Esophagus muscularis mucosa (tissue), 4 donors: ENCODE results near the gene DAPK2. TPM values are rescaled to one million over a fixed set of nuclear protein-coding genes. Genes with fewer than 3 reads are reported as not detected.

Experiments used
- DNase-seq: peaks from one replicate; pipeline ENCODE4 v3.0.0-alpha.2; 2017; ENCODE audit errors: extremely low spot score
- H3K27ac ChIP-seq, 4 donors: fragments of 200-600 bp; sonication (generic); replicated peaks in 1 of 4; 1 replicate in 3 of 4; 2 replicates in 1 of 4; pipeline ENCODE4 v1.5.1; 2016 to 2019; ENCODE audit warnings: mild to moderate bottlenecking in 1 of 4
- H3K27me3 ChIP-seq, 4 donors: fragments of 200-600 bp; sonication (generic); one replicate each; pipeline versions ENCODE4 v1.5.1 to v1.6.0; 2016 to 2019
- H3K36me3 ChIP-seq, 4 donors: fragments of 200-600 bp; sonication (generic); one replicate each; pipeline ENCODE4 v1.5.1; 2016 to 2019
- H3K4me1 ChIP-seq, 4 donors: fragments of 200-600 bp; sonication (generic); one replicate each; pipeline ENCODE4 v1.5.1; 2016 to 2019
- H3K4me3 ChIP-seq, 4 donors: fragments of 200-600 bp; sonication (generic); 1 replicate in 2 of 4; 2 replicates in 2 of 4; pipeline ENCODE4 v1.5.1; 2016 to 2019; ENCODE audit warnings: mild to moderate bottlenecking in 4 of 4, moderate library complexity in 1 of 4
- H3K9me3 ChIP-seq, 4 donors: fragments of 200-600 bp; sonication (generic); 1 replicate in 3 of 4; 2 replicates in 1 of 4; pipeline ENCODE4 v1.5.1; 2016 to 2019
- EP300 ChIP-seq: sonication (generic); formaldehyde crosslinking; IDR thresholded peaks from one replicate; pipeline ENCODE4 v1.6.1; 2017; ENCODE audit warnings: antibody characterized with exemption
- POLR2A ChIP-seq: fragments of 450-650 bp; IDR thresholded peaks from one replicate; pipeline ENCODE4 v1.6.1; 2017; ENCODE audit warnings: antibody characterized with exemption, moderate library complexity, mild to moderate bottlenecking, low read depth
- POLR2AphosphoS5 ChIP-seq, 2 donors: sonication (generic); formaldehyde crosslinking; IDR thresholded peaks; one replicate each; pipeline ENCODE4 v1.6.1; 2017; ENCODE audit warnings: antibody characterized with exemption in 2 of 2
- WGBS: methylation state at CpG from one replicate; pipeline ENCODE4 v1.1.5; 2018; 5-methylcytosine and 5-hydroxymethylcytosine counted together
- intact Hi-C: fragments of 100-400 bp; cut with DNase I; formaldehyde crosslinking; loops from one replicate; pipeline ENCODE4 v1.15.1; 2023
- total RNA-seq, 4 donors: library from RNA; depleted of rRNA; stranded (reverse); fragments of >200 nt; gene quantifications; one replicate each; pipeline versions ENCODE4 v1.1.0 to v1.2.1, GENCODE V29; 2016
- TF ChIP-seq, protein P1 (sequence below), 3 experiments: fragments of 200-600 bp in 2 of 3; fragments of 450-650 bp in 1 of 3; sonication (generic) in 2 of 3; IDR thresholded peaks; one replicate each; pipeline ENCODE4 v1.5.1; 2017 to 2019; ENCODE audit warnings: antibody characterized with exemption in 3 of 3, mild to moderate bottlenecking in 2 of 3, moderate library complexity in 1 of 3

The DAPK2 gene
- total RNA-seq, 4 donors from 2014 or later, result 1.5 to 11.2 (median 7.3) TPM

DNA sequence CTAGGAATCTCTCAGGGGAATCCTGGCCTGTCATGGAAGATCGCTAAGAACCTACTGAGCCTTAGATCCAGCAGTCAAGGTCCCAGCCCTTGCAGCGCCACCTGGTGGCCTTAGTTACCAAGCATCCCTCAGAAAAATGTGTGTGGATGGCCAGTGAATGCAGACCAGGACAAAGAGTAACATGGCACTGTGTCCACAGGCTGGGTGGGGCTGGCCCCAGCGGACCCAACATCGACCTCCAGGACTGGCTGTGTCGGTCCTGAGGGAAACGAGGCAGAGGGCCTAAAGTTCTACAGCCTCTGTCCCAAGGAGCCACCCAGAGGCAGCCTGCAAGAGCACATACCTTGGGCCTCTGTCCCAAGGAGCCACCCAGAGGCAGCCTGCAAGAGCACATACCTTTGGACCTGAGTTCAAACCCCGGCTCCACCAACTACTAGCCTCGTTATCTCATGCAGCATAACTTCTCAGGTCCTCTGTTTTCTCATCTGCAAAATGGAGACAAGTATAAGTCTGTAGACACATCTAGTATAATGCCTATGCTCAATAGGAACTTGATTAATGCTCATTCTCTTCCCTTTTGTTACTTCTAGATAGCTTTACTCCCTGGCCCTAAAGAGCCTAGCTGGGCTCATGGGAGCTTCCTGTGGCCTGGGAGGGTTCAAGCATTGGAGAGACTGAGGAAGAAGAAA is 155.1 kb downstream of the DAPK2 start:
- no peak overlapping the region for H3K4me3 ChIP-seq
- peaks cover 1 to 14% (median 11%) of the 10 kb centered on the region in 4 donors for H3K4me1 ChIP-seq
- no peaks in the 10 kb centered on the region for H3K27me3 ChIP-seq
- no peak overlapping the region for H3K27ac ChIP-seq
- WGBS, result 46% methylated on average over 7 of the region's 8 CpGs
- DNase-seq, result no peak
- no peaks in the 10 kb centered on the region for H3K9me3 ChIP-seq
- intact Hi-C loops, result loop anchor here (2.0 to 5.0 kb wide), 2 partner anchors 138 to 156 kb away; partner anchors contain the start of gene DAPK2
- no peaks in the 10 kb centered on the region for H3K36me3 ChIP-seq
- TF ChIP-seq, protein P1, sequence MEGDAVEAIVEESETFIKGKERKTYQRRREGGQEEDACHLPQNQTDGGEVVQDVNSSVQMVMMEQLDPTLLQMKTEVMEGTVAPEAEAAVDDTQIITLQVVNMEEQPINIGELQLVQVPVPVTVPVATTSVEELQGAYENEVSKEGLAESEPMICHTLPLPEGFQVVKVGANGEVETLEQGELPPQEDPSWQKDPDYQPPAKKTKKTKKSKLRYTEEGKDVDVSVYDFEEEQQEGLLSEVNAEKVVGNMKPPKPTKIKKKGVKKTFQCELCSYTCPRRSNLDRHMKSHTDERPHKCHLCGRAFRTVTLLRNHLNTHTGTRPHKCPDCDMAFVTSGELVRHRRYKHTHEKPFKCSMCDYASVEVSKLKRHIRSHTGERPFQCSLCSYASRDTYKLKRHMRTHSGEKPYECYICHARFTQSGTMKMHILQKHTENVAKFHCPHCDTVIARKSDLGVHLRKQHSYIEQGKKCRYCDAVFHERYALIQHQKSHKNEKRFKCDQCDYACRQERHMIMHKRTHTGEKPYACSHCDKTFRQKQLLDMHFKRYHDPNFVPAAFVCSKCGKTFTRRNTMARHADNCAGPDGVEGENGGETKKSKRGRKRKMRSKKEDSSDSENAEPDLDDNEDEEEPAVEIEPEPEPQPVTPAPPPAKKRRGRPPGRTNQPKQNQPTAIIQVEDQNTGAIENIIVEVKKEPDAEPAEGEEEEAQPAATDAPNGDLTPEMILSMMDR (IDR thresholded peaks at IDR 0.05), result peak; percentile 76 to 93 (median 79)
- peak in 1 of 2 donors; percentile 15 for TF ChIP-seq POLR2AphosphoS5 (IDR thresholded peaks at IDR 0.05)
- TF ChIP-seq EP300, result no peak

DNA sequence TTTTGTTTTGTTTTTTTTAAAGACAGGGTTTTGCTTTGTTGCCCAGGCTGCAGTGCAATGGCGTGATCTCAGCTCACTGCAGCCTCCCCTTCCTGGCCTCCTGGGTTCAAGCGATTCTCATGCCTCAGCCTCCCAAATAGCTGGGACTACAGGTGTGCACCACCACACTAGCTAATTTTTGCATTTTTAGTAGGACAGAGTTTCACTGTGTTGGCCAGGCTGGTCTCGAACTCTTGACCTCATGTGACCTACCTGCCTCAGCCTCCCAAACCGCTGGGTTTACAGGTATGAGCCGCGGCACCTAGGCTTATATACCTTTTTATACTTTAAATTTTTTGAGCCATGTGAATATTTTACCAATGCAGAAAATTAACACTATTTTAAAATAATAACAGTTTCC is 155.7 kb downstream of the DAPK2 start:
- Histone ChIP-seq H3K4me1 (peaks cover 0 to 8% (median 7%) of the 10 kb centered on the region in 4 donors), H3K27me3 (no peaks in the 10 kb centered on the region), H3K9me3 (no peaks in the 10 kb centered on the region), H3K27ac (no peak overlapping the region), H3K36me3 (no peaks in the 10 kb centered on the region), H3K4me3 (no peak overlapping the region)
- no peak for TF ChIP-seq POLR2AphosphoS5 (IDR thresholded peaks at IDR 0.05)
- TF ChIP-seq EP300, result no peak
- TF ChIP-seq POLR2A, result no peak
- TF ChIP-seq, protein P1 (IDR thresholded peaks at IDR 0.05), result no peak
- no peak for DNase-seq
- intact Hi-C loops, result loop anchor here (2.0 to 5.0 kb wide), 2 partner anchors 138 to 157 kb away; partner anchors contain the start of gene DAPK2
- WGBS, result 93% methylated on average over 6 of the region's 6 CpGs

DNA sequence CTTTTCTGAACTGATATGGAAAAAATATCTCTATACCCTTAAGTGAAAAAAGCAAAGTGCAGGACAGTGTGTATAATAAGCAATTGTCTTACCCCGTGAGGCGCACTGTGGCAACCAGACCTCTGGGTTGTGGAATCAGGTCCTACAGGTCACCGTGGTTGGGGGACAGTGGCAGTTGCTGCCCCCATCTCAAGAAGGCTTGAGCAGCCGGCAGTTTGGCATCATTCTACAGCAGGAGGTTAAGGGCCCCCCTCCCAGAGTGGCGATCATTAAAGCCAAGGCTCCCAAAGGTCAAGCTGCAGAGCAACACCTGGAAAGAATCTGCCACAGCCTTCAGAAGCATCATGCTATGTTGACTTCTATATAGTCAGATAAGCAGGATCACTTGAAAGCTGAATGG is 156.5 kb downstream of the DAPK2 start:
- Histone ChIP-seq H3K4me3 (no peak overlapping the region), H3K4me1 (peaks cover 0 to 8% (median 7%) of the 10 kb centered on the region in 4 donors), H3K9me3 (no peaks in the 10 kb centered on the region), H3K27me3 (no peaks in the 10 kb centered on the region), H3K36me3 (no peaks in the 10 kb centered on the region), H3K27ac (no peak overlapping the region)
- TF ChIP-seq, protein P1 (IDR thresholded peaks at IDR 0.05), result no peak
- no peak for TF ChIP-seq POLR2AphosphoS5 (IDR thresholded peaks at IDR 0.05)
- TF ChIP-seq EP300, result no peak
- no peak for TF ChIP-seq POLR2A
- intact Hi-C loops, result loop anchor here (2.0 to 5.0 kb wide), 2 partner anchors 137 to 157 kb away; partner anchors contain the start of gene DAPK2
- 78% methylated on average over 5 of the region's 5 CpGs for WGBS
- DNase-seq, result no peak

DNA sequence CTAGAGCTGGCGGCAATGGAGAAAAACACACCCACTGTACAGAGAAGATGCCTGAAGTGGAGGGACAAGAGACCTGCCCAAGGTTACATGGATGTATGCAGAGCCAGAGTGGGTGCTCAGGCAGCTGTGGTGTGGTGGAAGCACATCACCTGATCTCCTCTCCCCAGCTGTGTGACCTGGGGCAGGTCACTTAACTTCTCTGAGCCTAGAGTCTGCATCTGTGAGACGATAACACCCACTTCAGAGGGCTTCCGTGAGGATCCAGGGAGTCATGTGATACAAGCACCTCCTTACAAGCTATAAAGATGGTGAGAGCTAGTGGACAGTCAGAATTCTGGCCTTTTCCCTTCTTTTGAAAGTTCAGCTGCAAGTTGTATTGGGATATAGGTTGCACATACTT is 157.5 kb downstream of the DAPK2 start:
- Histone ChIP-seq H3K36me3 (no peaks in the 10 kb centered on the region), H3K27me3 (no peaks in the 10 kb centered on the region), H3K27ac (no peak overlapping the region), H3K9me3 (no peaks in the 10 kb centered on the region), H3K4me3 (no peak overlapping the region), H3K4me1 (peaks cover 0 to 8% (median 7%) of the 10 kb centered on the region in 4 donors)
- 65% methylated on average over 3 of the region's 3 CpGs for WGBS
- intact Hi-C loops, result no loop called here
- no peak for DNase-seq
- TF ChIP-seq POLR2AphosphoS5 (IDR thresholded peaks at IDR 0.05) (no peak), POLR2A (no peak), EP300 (no peak)
- TF ChIP-seq, protein P1 (IDR thresholded peaks at IDR 0.05), result no peak
